ENCODE results near the gene ZNF548.
A peak's percentile ranks its signal among the peaks of the same experiment; 100 is the strongest.

Gene ZNF548

DNA sequence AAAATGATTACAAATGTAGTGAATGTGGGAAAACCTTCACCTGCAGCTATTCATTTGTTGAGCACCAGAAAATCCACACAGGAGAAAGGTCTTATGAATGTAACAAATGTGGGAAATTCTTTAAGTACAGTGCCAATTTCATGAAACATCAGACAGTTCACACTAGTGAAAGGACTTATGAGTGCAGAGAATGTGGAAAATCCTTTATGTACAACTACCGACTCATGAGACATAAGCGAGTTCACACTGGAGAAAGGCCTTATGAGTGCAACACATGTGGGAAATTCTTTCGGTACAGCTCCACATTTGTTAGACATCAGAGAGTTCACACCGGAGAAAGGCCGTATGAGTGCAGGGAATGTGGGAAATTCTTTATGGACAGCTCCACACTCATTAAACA lies 9.2 kb downstream of the ZNF548 start:
- DNase-seq (ENCODE audit: low spot score) = no peak

DNA sequence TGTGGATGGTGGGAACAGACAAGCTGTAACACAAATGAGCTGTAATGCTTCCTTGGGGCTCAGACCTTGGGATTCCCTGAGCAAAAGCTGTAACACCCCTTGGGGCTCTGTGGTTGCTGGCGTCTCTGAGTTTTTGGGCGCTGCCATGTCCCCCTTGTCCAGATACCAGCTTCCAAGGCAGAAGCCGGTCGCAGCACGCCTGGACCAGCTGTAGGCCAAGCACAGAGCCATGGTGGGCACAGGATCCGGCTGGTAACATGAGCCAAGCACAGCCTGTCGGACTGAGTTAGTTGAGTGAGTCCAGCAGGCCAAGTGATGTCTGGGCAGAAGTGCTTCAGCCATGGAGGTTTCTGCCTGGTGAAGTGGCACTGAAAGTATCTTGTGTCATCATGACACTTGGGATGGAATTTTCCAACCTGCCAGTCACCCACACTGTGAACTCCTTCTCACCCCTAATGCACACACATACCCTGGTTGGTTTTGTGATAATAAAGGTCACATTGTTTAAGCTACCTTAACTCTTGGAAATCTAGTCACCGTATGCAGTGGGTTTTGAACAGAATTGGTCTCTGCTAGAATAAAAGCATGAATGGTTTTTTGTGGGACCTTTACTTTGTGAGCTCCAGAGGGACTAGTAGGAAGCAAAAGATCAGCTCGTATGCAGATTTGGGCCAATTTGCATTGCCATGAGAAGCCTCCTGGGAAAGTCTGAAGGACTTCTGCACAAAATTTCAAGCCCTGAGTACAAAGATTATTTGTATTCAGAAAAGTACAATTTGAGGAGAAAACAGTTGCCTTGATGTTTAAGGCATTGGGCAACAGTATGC lies 14.3 kb downstream of the ZNF548 start:
- no peak for DNase-seq (ENCODE audit: low spot score)

DNA sequence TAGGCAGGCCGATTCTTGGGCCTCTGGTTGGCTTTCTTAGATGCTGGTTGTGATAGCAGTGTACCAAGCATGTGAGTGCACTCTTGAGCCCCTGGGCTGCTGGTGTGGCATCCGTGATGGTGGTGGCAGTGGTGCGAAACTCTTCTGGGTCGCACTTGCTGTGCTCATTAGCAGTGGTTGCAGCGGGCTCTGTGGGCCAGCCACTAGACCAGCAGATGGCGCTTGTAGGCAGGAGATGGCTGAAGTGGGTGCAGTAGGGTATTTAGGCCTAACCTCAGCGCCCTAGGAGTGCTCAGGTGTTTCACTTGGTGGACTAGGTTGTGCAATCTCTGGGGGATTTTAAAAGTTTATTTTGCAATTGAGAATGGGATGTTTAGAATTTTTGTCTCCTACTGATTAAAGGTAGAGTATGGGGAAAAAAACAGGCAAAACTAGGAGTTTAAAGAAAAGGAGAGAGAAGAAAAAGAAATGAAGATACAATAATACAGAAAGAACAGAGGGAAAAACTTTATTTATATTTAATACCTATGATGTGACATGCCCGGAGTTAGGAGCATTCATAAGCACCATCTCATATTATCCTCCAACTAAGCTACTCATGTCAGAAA lies 17.0 kb downstream of the ZNF548 start:
- DNase-seq (ENCODE audit: low spot score) = peak; percentile 26

DNA sequence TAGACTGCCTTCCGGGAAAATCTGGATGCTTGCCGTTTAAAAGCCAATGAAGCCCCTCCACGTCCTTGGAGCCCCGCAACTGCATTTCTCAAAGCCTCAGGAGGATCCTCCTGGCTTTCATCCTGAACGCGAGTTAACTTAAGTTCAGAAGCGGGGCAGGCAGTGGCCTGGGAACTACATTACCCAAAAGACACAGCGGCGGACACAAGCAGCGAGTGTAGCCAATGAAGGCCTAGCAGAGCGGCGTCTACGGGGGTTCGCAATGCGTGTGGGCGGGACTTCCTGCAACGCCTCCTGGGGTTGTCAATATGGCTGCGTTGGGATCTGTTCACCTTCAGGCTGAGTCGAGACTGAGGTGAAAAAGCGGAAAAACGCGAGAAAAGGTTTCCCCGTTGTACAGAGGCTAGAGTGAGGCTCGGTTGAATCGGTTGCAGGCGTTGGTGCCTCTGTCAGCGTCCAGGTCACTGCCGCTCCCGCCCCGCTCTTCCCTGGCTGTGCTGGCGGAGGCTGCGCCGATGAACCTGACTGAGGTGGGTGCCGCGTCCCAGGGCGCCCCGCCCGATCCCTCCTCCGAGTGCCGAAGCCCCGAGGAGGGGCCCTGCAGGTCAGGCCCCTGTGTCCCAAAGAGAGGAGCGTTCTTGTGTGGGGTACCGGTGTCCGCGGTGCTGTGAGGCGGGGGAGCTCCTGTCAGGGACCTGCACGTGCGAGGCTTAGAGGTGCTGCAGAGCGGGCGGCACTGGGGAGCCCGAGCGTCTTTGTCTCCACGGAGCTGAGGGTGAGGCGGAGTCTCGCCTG lies 21.4 kb downstream of the ZNF548 start, which contains the start of gene ZNF17:
Gene ZNF17 (plus strand): TSS at position 285 of the 795 bp plus-strand sequence. CDS start 2,455 bp downstream, outside the sequence.
- peak; percentile 91 for DNase-seq (ENCODE audit: low spot score)

DNA sequence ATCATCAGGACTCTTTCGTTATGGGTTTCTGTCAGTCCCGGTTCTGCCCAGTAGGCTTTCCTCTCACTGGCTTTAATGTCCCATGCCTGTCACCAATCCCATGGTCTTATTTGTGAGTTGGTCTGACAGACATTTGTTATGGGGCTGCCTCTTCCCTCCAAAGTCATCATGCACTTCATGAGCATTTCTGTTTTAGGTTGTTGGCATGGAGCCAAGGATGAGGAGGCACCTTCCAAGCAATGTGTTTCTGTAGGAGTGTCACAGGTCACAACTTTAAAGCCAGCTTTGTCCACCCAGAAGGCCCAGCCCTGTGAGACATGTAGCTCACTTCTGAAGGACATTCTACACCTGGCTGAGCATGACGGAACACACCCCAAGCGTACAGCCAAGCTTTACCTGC lies 29.8 kb downstream of the ZNF548 start:
- no peak for DNase-seq (ENCODE audit: low spot score)

DNA sequence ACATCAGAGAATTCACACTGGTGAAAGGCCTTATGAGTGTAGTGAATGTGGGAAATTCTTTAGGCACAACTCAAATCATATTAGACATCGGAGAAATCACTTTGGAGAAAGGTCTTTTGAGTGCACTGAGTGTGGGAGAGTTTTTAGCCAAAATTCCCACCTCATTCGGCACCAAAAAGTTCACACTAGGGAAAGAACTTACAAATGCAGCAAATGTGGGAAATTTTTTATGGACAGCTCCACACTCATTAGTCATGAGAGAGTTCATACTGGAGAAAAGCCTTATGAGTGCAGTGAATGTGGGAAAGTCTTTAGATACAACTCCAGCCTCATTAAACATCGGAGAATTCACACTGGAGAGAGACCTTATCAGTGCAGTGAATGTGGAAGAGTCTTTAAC lies 31.4 kb downstream of the ZNF548 start:
- DNase-seq (ENCODE audit: low spot score) = no peak

DNA sequence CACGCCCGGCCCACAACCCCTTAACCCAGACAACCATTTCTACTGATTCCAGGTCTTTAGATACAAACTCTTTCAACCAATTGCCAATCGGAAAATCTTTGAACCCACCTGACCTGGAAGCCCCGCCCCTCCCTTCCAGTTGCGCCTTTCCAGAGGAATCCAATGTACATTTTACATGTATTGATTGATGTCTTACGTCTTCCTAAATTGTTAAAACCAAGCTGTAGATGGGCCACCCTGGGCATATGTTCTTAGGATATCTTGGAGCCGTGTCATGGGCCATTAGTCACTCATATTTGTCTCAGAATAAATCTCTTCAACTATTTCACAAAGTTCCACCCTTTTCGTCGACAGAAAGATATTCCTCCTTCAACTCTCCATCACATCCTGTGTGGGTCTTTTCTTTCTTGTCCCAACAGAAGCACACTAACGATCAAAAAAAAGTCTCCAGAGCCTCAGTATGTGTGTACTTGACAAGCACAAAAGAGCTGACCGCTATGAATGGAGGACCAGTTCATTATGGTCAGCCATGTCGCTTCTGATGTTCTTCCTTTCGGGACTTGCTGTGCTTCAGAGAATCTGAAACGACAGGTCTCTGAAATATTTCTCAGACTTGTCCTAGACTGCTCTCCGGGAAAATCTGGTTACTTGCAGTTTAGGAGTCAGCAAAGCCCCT lies 44.9 kb downstream of the ZNF548 start:
- DNase-seq (ENCODE audit: low spot score) = no peak

DNA sequence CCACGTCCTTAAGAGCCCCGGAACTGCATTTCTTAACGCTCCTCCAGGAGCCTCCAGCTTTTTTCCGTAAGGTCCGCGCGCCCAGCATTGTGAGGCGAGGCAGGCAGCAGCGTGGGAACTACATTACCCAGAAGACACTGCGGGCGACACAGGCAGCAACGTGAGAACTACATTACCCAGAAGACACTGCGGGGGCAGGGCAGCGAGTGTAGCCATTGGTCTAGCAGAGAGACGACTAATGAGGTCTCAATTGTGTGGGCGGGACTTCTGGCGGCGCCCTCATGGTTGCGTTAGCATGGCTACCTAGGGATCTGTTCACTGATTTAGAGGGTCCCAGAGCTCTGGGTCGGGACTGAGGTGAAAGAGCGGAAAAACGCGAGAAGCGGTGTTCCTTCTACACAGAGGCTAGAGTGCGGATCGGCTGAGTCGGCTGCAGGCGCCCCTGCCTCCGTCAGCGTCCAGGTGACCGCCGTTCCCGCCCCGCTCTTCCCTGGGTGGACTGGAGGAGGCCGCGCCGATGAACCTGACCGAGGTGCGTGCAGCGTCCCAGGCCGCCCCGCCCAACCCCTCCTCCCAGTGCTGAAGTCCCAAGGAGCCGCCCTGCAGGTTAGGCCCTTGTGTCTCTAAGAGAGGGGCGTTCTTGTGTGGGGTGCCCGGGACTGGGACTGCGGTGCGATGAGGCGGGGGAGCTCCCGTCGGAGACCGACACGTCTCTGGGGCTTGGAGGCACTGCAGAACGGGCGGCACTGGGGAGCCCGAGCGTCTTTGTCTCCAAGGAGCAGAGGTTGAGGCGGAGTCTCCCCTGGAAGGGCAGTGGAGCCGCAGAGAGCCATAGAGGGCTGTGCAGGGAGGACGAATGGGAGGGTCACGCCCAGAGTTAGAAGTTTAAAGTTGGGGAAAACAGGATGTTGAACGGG lies 45.7 kb downstream of the ZNF548 start, which contains the start of gene ZNF749:
Gene ZNF749 (plus strand): TSS at position 264 of the 917 bp plus-strand sequence. CDS start 254 bp downstream, at position 518.
- DNase-seq (ENCODE audit: low spot score) = peak; percentile 96

DNA sequence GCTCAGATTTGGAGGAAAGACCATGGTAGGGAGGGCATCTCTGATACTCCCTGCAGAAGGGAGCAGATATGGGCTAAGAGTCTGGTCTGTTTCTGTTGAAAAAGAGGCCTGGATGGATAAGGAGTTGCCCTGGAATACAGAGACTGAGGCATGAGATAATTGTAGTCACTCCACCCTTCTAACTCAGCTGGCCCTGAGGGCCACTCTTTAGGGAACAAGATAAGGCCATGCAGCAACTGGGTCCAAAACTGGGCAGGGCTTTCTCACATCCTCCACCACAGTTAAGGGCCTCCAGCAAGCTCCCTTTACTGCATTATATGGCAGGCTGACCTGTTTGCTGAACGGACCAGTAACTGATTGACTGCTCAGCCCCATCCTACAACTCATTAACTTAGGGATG lies 46.8 kb downstream of the ZNF548 start:
- DNase-seq (ENCODE audit: low spot score) = no peak

DNA sequence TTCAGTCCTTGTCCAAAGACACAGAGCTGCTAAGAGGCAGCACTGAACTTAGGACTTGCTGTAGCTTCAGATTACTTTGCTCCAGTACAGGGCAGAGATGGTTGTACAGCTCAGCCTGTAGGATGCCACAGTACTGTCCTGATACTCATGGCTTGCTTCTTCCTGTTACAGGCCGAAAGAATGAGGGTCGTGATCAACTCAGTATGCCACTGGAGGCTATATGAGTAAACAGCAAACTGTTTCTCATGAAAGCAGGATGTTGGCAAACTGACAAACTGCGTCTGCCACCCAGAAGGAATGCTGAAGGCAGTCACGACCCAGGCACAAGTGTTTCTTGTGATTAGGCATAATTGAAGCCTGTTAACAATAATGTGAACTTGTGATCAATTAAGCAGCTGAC lies 48.3 kb downstream of the ZNF548 start:
- DNase-seq (ENCODE audit: low spot score) = no peak

DNA sequence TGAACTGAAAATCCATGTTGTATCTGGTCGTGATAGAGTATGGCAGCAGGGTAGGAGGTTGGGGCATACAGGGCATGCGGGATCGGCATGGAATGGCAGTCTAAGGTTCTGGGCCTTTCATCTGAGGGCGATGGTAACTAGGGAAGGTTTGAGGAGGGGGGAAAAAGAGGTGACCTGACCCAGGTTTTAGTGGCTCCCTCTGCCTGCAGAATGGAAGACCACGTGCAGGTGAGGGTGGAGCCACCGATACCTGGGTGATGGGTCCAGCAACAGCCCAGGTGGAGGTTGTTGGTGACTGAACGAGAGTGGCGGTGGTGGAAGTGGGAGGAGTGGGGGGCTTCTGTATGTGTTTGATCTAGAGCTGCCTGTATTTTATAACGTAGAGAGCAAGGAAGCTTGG lies 49.3 kb downstream of the ZNF548 start:
- DNase-seq (ENCODE audit: low spot score) = no peak

DNA sequence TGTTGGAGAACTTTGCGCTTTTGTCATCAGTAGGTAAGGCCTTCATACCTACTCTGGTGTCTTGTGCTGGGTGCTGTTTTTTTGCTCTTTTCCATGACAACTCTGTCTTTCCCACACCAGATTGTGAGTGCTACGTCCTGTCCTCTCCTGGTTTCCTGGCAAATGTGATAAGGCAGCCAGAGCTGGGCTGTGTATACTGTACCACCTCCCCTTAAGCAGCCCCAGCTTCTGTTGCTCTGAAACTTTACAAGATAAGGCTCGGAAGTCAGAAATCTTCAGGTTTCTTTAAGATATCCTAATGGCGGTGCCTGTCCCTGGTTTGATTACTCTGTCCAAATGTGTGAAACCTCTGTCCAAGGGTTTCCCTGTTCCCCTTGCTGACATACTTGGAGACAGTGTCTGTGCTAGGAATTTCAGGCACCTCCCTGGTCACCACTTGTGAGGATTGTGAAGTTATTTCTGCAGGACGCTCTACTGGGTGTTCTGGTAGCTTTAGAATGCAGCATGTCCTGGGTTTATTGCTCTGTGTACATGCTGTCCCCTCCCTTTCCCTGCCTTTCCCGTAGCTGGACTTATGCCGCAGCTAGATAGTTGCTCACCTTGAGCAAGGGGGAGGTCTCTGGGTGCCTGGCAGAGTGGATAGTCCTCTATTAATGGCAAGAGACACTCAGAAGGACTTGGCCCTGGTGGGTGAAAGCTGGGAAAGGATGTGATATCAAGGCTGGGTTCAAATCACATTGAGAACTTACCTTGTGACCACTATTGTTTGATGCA lies 52.5 kb downstream of the ZNF548 start:
- no peak for DNase-seq (ENCODE audit: low spot score)

DNA sequence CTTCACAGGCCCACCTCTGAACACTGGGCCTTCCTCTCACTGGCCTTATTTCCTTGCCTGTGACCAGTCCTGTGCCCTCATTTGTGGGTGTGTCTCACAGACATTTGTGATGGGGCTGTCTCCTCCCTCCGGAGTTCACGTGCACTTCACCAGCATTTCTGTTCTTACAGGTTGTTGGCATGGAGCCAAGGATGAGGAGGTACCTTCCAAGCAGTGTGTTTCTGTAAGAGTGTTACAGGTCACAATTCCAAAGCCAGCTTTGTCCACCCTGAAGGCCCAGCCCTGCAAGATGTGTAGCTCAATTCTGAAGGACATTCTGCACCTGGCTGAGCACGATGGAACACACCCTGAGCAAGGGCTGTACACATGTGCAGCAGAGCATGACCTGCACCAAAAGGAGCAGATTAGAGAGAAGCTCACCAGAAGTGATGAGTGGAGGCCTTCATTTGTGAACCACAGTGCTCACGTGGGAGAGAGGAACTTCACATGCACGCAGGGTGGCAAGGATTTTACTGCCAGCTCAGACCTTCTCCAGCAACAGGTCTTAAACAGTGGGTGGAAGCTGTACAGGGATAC lies 53.6 kb downstream of the ZNF548 start:
- DNase-seq (ENCODE audit: low spot score) = no peak

DNA sequence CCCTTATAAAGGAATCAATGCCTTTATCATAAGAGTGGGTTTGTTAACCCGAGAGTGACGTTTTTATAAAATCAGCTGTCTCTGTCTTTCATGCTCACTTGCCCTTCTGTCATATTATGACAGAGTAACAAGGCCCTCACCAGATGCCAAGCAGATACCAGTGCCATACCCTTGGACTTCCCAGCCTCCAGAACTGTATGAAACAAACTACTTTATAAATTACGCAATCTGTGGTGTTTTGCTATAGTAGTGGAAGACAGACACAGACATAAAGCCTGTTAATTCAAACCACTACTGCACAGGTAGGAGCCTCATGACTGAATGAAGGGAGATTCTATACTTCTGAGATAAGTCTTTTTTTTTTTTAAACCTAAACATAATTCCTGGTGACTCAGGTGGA lies 62.7 kb downstream of the ZNF548 start:
- DNase-seq (ENCODE audit: low spot score) = no peak
